Measurements from ENCODE around the gene HCRTR1.

DNA sequence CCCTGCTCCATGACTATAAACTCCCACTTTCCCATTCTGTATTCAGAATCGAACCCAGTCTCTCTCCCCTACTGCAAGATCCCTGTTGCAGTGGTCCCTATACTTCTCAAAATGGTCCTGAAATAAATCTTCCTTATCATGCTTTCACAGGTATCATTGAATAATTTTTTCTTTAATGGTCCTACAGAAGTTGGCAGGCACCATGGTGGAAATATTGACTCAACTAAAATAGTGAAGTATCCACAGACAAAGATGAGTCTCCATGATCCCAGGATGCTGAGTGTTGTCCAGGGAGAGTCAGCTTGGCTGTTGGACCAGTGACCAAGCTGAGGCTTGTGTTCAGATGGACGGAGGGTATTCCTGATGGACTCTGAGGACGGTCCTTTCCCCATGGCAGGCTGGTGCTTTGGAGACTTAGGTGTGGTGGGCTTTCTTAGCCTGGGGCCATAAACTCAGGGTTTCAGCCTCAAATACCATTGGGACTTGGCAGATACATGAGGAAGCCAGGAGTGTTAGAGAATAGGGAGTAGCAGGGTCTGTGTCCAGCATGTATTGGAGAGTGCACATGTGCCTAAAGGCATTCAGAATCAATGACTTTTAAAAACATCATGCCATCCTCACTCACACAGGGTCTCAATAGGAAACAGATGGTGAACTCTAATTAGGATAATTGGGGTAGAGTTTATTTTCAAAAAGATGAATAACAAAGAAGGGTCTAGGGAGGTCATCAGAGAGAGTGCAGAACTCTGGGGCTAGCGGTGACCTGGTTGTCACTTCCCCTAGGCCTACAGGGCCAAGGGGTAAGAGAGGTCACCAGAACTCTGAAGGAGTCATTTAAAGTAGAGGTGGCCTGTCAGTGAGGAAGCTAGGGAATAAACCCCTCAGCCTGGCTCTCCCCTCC is 21.4 kb upstream of the HCRTR1 start:
- TF ChIP-seq, protein P1, sequence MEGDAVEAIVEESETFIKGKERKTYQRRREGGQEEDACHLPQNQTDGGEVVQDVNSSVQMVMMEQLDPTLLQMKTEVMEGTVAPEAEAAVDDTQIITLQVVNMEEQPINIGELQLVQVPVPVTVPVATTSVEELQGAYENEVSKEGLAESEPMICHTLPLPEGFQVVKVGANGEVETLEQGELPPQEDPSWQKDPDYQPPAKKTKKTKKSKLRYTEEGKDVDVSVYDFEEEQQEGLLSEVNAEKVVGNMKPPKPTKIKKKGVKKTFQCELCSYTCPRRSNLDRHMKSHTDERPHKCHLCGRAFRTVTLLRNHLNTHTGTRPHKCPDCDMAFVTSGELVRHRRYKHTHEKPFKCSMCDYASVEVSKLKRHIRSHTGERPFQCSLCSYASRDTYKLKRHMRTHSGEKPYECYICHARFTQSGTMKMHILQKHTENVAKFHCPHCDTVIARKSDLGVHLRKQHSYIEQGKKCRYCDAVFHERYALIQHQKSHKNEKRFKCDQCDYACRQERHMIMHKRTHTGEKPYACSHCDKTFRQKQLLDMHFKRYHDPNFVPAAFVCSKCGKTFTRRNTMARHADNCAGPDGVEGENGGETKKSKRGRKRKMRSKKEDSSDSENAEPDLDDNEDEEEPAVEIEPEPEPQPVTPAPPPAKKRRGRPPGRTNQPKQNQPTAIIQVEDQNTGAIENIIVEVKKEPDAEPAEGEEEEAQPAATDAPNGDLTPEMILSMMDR (IDR thresholded peaks at IDR 0.05; ENCODE audit: control extremely low read depth in 1 of 3, insufficient read depth in 1 of 3, low read depth in 1 of 3, low read length in 3 of 3): no peak
- TF ChIP-seq EZH2 (IDR thresholded peaks at IDR 0.05; ENCODE audit: low read depth, low read length, severe bottlenecking): no peak
- no peak for TF ChIP-seq MAX (IDR thresholded peaks at IDR 0.05)
- no peak for TF ChIP-seq SP1 (IDR thresholded peaks at IDR 0.05; ENCODE audit: low read depth, low read length)
- no peak for TF ChIP-seq TAF7 (optimal IDR thresholded peaks at IDR 0.05; ENCODE audit: borderline replicate concordance, low read depth, low read length)
- no peak for TF ChIP-seq BRCA1 (IDR thresholded peaks at IDR 0.05; ENCODE audit: low read depth, low read length)
- no peak for TF ChIP-seq POLR2A (IDR thresholded peaks at IDR 0.05; ENCODE audit: control extremely low read depth in 1 of 2, low read depth in 2 of 2, low read length in 2 of 2)
- no peak for TF ChIP-seq CEBPB (IDR thresholded peaks at IDR 0.05; ENCODE audit: low read depth, low read length)
- no peak for TF ChIP-seq MAFK (IDR thresholded peaks at IDR 0.05; ENCODE audit: low read depth, low read length)
- TF ChIP-seq POLR2AphosphoS5 (IDR thresholded peaks at IDR 0.05; ENCODE audit: low read depth, low read length): no peak
- TF ChIP-seq KDM1A (IDR thresholded peaks at IDR 0.05; ENCODE audit: borderline replicate concordance, low read length): no peak
